Endothelial cell of umbilical vein (primary cell): ENCODE data around the gene KCNJ2. TPM values are rescaled to one million over a fixed set of nuclear protein-coding genes. Genes with fewer than 3 reads are reported as not detected.

ENCODE experiments used
- BruUV-seq: library from RNA; stranded (reverse); fragments of 400-500 nt; replicated peaks from 2 replicates; lab custom pipeline; 2021; lab: Mats Ljungman, UMichigan
- CTCF ChIA-PET: fragments of 300-600, 350-600 bp; sonication (Branson Sonifier 250); formaldehyde crosslinking; loops from one replicate; lab custom pipeline; 2021; ENCODE audit warnings: antibody characterized with exemption, inconsistent platforms; lab: Charles Lee
- POLR2A ChIA-PET: fragments of 300-600, 350-600 bp; sonication (Branson Sonifier 250); formaldehyde crosslinking; loops from one replicate; lab custom pipeline; 2021; ENCODE audit warnings: antibody characterized with exemption, inconsistent platforms; lab: Charles Lee
- DNase-seq: peaks from one replicate; pipeline ENCODE4 v3.0.0-alpha.2; 2011; ENCODE audit warnings: low read depth, low spot score
- FAIRE-seq: peaks from 2 replicates; lab custom pipeline; 2011; peaks lifted over from hg19 to GRCh38; lab: Jason Lieb, UNC
- H2AFZ ChIP-seq: 2 replicates; pipeline ENCODE4 v1.6.0; 2012; ENCODE audit warnings: low read depth, low read length, control low read depth, inconsistent platforms
- H3K27ac ChIP-seq: 2 replicates; pipeline ENCODE4 v1.5.1; 2011; ENCODE audit warnings: low read depth, mild to moderate bottlenecking, control low read depth, low read length, moderate library complexity; ENCODE audit not compliant: insufficient read depth
- H3K27me3 ChIP-seq, 2 experiments: 2 replicates each; pipeline versions ENCODE4 v1.6.0 to v1.6.1; 2011; ENCODE audit warnings: low read length in 2 of 2, mixed read lengths in 1 of 2; ENCODE audit not compliant: control insufficient read depth in 2 of 2, insufficient read depth in 2 of 2
- H3K36me3 ChIP-seq, 2 experiments: 2 replicates in 1 of 2; 3 replicates in 1 of 2; pipeline ENCODE4 v1.5.1; 2011; ENCODE audit warnings: low read length in 2 of 2, mild to moderate bottlenecking in 1 of 2, moderate library complexity in 1 of 2; ENCODE audit not compliant: control insufficient read depth in 2 of 2, insufficient read depth in 2 of 2; ENCODE audit errors: extremely low read depth in 1 of 2
- H3K4me1 ChIP-seq: 3 replicates; pipeline ENCODE4 v1.5.1; 2011; ENCODE audit warnings: mild to moderate bottlenecking, low read length; ENCODE audit not compliant: control insufficient read depth, insufficient read depth; ENCODE audit errors: extremely low read depth
- H3K4me2 ChIP-seq: 2 replicates; pipeline ENCODE4 v1.6.1; 2011; ENCODE audit warnings: low read length, control low read depth, mixed read lengths; ENCODE audit not compliant: insufficient read depth
- H3K4me3 ChIP-seq, 3 experiments: fragments of 200-600 bp in 1 of 3; sonication (generic), shearing (Covaris generic) in 1 of 3; replicated peaks in 1 of 3; 2 replicates each; pipeline ENCODE4 v1.5.1; 2011 to 2016; ENCODE audit warnings: control low read depth in 3 of 3, low read length in 3 of 3, mild to moderate bottlenecking in 2 of 3, inconsistent platforms in 1 of 3, low read depth in 1 of 3, moderate library complexity in 1 of 3; ENCODE audit not compliant: insufficient read depth in 1 of 3
- H3K79me2 ChIP-seq: 2 replicates; pipeline ENCODE4 v1.6.0; 2012; ENCODE audit warnings: low read length, inconsistent platforms; ENCODE audit not compliant: control insufficient read depth, insufficient read depth
- H3K9ac ChIP-seq: replicated peaks from 2 replicates; pipeline ENCODE3; 2011; ENCODE audit warnings: low read length, control low read depth; ENCODE audit not compliant: insufficient read depth; ENCODE audit errors: extremely low read depth
- H3K9me1 ChIP-seq: replicated peaks from 3 replicates; pipeline ENCODE4 v1.6.0; 2011; ENCODE audit warnings: mild to moderate bottlenecking, low read length; ENCODE audit not compliant: control insufficient read depth, insufficient read depth; ENCODE audit errors: extremely low read depth
- H3K9me3 ChIP-seq: replicated peaks from 2 replicates; pipeline ENCODE4 v1.5.1; 2012; ENCODE audit warnings: low read length, inconsistent platforms; ENCODE audit not compliant: control insufficient read depth, insufficient read depth
- H4K20me1 ChIP-seq: replicated peaks from 2 replicates; pipeline ENCODE3; 2011; ENCODE audit warnings: mild to moderate bottlenecking, low read length; ENCODE audit not compliant: control insufficient read depth, insufficient read depth; ENCODE audit errors: extremely low read depth
- EZH2 ChIP-seq: IDR thresholded peaks from 2 replicates; pipeline ENCODE4 v1.6.1; 2012; ENCODE audit warnings: borderline replicate concordance, low read depth, mild to moderate bottlenecking, moderate library complexity, low read length, inconsistent platforms; ENCODE audit not compliant: severe bottlenecking
- FOS ChIP-seq: IDR thresholded peaks from 2 replicates; pipeline ENCODE4 v1.6.1; 2011; ENCODE audit warnings: mild to moderate bottlenecking, low read length, moderate library complexity, borderline replicate concordance; ENCODE audit not compliant: insufficient read depth
- GATA2 ChIP-seq: IDR thresholded peaks from 2 replicates; pipeline ENCODE4 v1.7.0; 2011; ENCODE audit warnings: low read depth, mild to moderate bottlenecking, moderate library complexity, mixed read lengths, low read length; ENCODE audit not compliant: insufficient read length, insufficient read depth
- JUN ChIP-seq: IDR thresholded peaks from 2 replicates; pipeline ENCODE4 v1.6.1; 2011; ENCODE audit warnings: borderline replicate concordance, low read depth; ENCODE audit not compliant: insufficient read length, insufficient read depth
- MYC ChIP-seq: IDR thresholded peaks from one replicate; pipeline ENCODE4 v1.6.1; 2011; ENCODE audit warnings: mild to moderate bottlenecking, low read depth, low read length
- POLR2A ChIP-seq: IDR thresholded peaks from 2 replicates; pipeline ENCODE4 v1.6.1; 2012; ENCODE audit warnings: low read depth, mild to moderate bottlenecking, control low read depth, low read length
- POLR2AphosphoS5 ChIP-seq: IDR thresholded peaks from 2 replicates; pipeline ENCODE4 v1.6.1; 2012; ENCODE audit warnings: low read depth, mild to moderate bottlenecking, control low read depth, low read length, moderate library complexity; ENCODE audit not compliant: insufficient read depth
- dilution Hi-C: fragments of 300-500 bp; cut with MboI; formaldehyde crosslinking; loops from one replicate; pipeline ENCODE4 v1.15.0; 2019; ENCODE audit warnings: low sequenced_read_pairs; ENCODE audit not compliant: extremely low pct_ligation_motif_present
- intact Hi-C: fragments of 100-400 bp; cut with micrococcal nuclease; formaldehyde crosslinking; loops from one replicate; pipeline ENCODE4 v1.10.0; 2022
- polyA plus RNA-seq, 4 experiments: library from polyadenylated mRNA; depleted of rRNA in 3 of 4; stranded (reverse) in 3 of 4; unstranded in 1 of 4; fragments of >200 nt; gene quantifications; 2 replicates each; pipeline versions ENCODE4 v1.2.1 to v1.2.3, GENCODE V29; 2011 to 2012; ENCODE audit warnings: missing spikeins in 1 of 4
- total RNA-seq: library from RNA; stranded (reverse); gene quantifications from 2 replicates; pipeline ENCODE4 v1.2.3, GENCODE V29; 2021
- TF ChIP-seq, protein P1 (sequence below), 2 donors: IDR thresholded peaks; 1 replicate in 1 of 2; 2 replicates in 1 of 2; pipeline ENCODE4 v1.5.1; 2011; ENCODE audit warnings: low read length in 2 of 2, mild to moderate bottlenecking in 2 of 2, moderate library complexity in 2 of 2, control low read depth in 1 of 2, inconsistent platforms in 1 of 2, low read depth in 1 of 2; ENCODE audit not compliant: insufficient read depth in 1 of 2; ENCODE audit errors: extremely low read depth in 1 of 2
- TF ChIP-seq, protein P2 (sequence below): IDR thresholded peaks from 2 replicates; pipeline ENCODE4 v1.6.1; 2011; ENCODE audit not compliant: insufficient read depth, insufficient read length

The KCNJ2 gene
- total and polyA plus RNA-seq, 2 donors (not counting 3 experiments of a cell fraction or from before 2014, with no cell fraction given) = 8.3 to 11.5 TPM

DNA sequence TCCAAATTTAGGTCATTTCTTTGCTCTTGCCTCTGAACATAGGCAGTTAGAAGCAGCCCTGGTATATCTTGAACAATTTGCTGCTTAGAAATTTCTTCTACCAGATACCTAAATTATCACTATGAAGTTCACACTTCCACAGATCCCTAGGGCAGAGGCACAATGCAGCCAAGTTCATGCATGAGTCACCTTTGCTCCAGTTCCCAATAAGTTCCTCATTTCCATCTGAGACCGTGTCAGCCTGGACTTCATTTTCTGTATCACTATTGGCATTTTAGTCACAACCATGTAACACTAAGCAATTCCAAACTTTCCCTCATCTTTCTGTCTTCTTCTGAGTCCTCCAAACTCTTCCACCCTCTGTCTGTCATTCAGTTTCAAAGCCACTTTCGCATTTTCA is 49.3 kb upstream of the KCNJ2 start:
- TF ChIP-seq GATA2 (no peak), FOS (peak; percentile 54), JUN (peak; percentile 42), POLR2A (no peak), EZH2 (no peak)
- Histone ChIP-seq H3K9ac (no peak overlapping the region), H4K20me1 (no peaks in the 10 kb centered on the region), H3K9me3 (no peaks in the 10 kb centered on the region), H3K4me3 (no peak overlapping the region), H3K36me3 (no peaks in the 10 kb centered on the region), H3K27ac (peak overlapping the region; percentile 80), H3K9me1 (no peaks in the 10 kb centered on the region), H3K4me2 (no peak overlapping the region), H2AFZ (no peak overlapping the region), H3K4me1 (peaks cover 36% of the 10 kb centered on the region), H3K27me3 (no peaks in the 10 kb centered on the region), H3K79me2 (no peaks in the 10 kb centered on the region)
- POLR2A ChIA-PET = no interaction called here
- FAIRE-seq = peak; percentile 89
- CTCF ChIA-PET = no interaction called here
- intact Hi-C loops (no loop called here), dilution Hi-C loops (no loop called here)
- DNase-seq = peak; percentile 52
- no TSS peak for BruUV-seq

DNA sequence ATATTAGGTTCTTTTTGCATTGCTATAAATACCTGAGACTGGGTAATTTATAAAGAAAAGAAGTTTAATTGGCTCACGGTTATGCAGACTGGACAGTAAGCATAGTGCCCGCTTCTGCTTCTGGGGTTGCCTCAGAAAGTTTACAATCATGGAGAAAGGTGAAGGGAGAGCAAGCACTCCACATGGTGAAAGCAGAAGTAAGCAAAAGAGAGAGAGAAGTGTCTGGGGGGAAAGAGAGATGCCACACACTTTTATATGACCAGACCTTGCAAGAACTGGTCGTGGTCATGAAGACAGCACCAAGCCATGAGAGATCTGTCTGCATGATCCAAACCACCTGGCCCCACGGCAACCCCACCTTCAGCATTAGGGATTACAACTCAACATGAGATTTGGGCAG is 48.9 kb upstream of the KCNJ2 start:
- BruUV-seq = no TSS peak

More for the DNA sequence above, 48.9 kb upstream of the KCNJ2 start:
- TF ChIP-seq POLR2A = no peak
- TF ChIP-seq, protein P1, sequence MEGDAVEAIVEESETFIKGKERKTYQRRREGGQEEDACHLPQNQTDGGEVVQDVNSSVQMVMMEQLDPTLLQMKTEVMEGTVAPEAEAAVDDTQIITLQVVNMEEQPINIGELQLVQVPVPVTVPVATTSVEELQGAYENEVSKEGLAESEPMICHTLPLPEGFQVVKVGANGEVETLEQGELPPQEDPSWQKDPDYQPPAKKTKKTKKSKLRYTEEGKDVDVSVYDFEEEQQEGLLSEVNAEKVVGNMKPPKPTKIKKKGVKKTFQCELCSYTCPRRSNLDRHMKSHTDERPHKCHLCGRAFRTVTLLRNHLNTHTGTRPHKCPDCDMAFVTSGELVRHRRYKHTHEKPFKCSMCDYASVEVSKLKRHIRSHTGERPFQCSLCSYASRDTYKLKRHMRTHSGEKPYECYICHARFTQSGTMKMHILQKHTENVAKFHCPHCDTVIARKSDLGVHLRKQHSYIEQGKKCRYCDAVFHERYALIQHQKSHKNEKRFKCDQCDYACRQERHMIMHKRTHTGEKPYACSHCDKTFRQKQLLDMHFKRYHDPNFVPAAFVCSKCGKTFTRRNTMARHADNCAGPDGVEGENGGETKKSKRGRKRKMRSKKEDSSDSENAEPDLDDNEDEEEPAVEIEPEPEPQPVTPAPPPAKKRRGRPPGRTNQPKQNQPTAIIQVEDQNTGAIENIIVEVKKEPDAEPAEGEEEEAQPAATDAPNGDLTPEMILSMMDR (IDR thresholded peaks at IDR 0.05; ENCODE audit: extremely low read depth in 1 of 2, insufficient read depth in 1 of 2, low read depth in 1 of 2, low read length in 2 of 2) = no peak
- no peak for TF ChIP-seq MYC
- no peak for TF ChIP-seq FOS
- no peak for TF ChIP-seq POLR2AphosphoS5
- TF ChIP-seq, protein P2, sequence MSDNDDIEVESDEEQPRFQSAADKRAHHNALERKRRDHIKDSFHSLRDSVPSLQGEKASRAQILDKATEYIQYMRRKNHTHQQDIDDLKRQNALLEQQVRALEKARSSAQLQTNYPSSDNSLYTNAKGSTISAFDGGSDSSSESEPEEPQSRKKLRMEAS = no peak
- TF ChIP-seq EZH2 = no peak
- ChIA-PET CTCF (interaction anchor here (1.0 to 1.6 kb wide), 2 partner anchors 10 to 513 kb away, joined by 4 to 7 read pairs; no protein-coding TSS in a partner anchor), POLR2A (interaction anchor here (1.0 kb wide), 1 partner anchor 10 kb away, joined by 3 read pairs; no protein-coding TSS in a partner anchor)
- Histone ChIP-seq H3K9ac (peak overlapping the region; percentile 67), H3K27ac (peak overlapping the region; percentile 80), H3K9me3 (no peaks in the 10 kb centered on the region), H3K4me1 (peaks cover 36% of the 10 kb centered on the region), H3K27me3 (no peaks in the 10 kb centered on the region), H3K36me3 (no peaks in the 10 kb centered on the region), H2AFZ (no peak overlapping the region), H4K20me1 (no peaks in the 10 kb centered on the region), H3K79me2 (no peaks in the 10 kb centered on the region), H3K4me2 (peak overlapping the region; percentile 68), H3K4me3 (no peak overlapping the region), H3K9me1 (no peaks in the 10 kb centered on the region)
- intact Hi-C loops = no loop called here
- DNase-seq (no peak), FAIRE-seq (no peak)
- dilution Hi-C loops = no loop called here
